Measurements from ENCODE around the gene CRYGA.
"Not testable (repeated sequence)": the region's sequence is repeated elsewhere in the genome, so short reads cannot be mapped to it uniquely, and the experiment has no call there.

Gene CRYGA

DNA sequence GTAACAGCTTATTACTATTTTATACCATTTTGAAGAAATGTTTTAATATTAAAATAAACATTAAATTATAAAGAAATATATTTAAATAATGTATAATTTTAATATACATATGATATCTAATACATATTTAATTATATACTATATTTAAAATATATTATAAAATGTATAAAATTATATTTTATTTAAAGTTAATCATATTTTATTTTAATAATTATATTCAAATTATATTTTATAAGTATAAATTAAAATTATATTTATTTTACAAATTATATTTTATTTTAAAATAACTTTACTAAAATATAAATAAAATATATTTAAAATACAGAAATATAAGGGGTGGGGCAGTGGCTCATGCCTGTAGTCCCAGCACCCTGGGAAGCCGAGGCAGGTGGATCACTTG is 41.1 kb downstream of the CRYGA start:
- no peak for DNase-seq

DNA sequence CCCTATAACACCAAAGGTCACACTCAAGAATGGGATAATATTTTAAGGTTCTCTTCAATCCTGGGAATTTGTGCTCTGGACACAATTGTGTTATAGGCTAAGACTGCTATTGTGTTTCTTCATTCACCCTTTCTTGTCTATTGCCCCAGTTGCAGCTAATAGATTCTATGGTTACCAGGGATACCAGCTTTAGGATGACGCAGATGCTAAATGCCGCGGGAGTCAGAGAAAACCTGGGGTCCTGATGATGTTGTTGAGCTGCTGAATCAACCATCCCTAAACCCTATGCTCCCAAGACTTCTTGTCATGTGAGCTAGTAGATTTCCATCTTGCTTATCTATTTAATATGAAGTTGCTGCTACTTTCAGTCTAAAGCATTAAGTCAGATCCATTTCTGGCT is 44.5 kb downstream of the CRYGA start:
- DNase-seq, result no peak

DNA sequence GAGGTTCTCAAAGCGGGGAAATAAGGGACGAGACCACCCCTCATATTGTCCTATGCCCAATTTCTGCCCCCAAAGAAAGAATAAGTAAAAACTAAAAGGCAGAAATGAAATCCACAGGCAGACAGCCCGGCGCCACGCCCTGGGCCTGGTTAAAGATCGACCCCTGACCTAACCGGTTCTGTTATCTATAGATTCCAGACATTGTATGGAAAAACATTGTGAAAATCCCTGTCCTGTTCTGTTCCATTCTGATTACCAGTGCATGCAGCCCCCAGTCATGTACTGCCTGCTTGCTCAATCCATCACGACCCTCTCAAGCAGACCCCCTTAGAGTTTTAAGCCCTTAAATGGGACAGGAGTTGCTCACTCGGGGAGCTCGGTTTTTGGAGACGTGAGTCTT is 46.0 kb downstream of the CRYGA start:
- DNase-seq, result not testable (repeated sequence)

DNA sequence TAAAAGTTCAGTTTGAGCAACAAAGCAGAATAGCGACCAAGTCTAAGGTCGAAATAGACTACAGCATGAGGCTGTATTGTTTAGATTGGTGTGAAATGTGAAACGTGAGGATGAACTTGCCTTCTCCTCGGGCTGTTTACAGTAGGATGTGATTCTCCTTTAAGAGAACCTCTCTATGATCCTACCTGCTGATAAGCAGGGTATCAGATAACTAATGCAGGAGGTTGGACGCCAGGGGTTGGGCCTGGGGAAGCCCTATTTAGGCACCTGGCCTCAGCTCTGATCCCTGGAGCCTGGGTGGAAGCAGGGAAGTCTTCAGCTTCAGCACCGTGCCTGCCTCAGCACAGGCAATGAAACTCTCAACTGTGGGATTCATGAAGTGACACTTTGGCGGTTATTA is 50.4 kb downstream of the CRYGA start:
- DNase-seq, result peak; percentile 37

DNA sequence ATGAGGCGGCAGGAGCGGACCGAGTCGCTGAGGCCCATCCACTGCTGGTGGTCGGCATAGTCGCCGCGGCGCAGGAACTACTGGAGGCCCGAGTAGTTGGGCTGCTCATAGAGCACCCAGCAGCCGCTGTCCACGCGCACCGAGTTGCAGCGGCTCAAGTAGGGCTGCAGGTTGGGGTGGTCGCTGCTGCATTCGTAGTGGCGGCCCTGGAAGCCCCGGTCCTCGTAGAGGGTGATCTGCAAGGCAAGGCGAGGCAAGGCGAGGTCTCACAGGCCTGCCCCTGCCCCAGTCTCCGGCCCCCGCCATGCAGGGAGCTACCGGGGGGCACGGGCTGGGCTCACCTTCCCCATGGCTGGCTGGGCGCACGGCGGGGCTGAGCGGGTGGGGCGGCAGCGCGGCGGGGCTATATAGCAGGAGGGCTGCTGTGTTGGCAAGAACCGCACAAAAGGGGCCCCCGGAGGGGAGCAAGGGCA is 51.1 kb downstream of the CRYGA start:
- not testable (repeated sequence) for DNase-seq

Measured in NCI-H1105 (cell line).